ENCODE measurements around the gene PPP2R1B.

DNA sequence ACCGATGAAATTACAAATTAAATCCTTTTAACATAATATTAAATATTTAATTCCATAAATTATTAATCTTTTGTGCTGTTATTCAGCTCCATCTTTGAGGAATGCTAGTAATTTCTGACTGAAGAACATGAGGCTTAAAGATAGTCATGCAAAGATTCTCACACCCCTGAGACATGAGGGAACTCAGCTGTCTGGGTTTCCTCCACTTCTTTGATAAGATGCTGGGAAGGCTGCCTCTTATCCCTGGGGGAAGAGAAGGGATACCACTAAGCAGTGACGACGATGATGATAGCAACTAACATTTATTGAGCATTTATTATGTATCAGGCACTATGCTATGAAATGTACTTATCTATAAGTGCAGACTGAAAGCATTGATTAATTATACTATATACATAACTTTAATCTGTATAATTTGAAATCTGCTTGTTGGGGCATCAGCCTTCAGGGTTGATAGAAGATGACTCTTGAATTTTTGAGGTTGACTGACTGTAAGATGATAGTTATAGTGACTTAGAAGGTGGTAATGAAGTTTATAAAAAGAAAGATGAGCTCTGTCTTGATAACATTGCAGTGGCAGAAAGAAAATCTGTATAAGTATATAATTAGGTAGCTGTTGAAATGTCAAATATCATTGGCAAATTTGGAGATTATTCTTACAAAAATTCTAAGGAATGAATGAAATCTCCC, 85.6 kb downstream of the PPP2R1B start:
- TF ChIP-seq EP300 (IDR thresholded peaks at IDR 0.05; ENCODE audit: borderline replicate concordance) (no peak), TAF1 (IDR thresholded peaks at IDR 0.05; ENCODE audit: low read depth) (no peak), RAD21 (IDR thresholded peaks at IDR 0.05; ENCODE audit: low read depth) (no peak), CREB1 (IDR thresholded peaks at IDR 0.05; ENCODE audit: low read depth) (no peak), YY1 (IDR thresholded peaks at IDR 0.05; ENCODE audit: low read depth) (no peak), EGR1 (IDR thresholded peaks at IDR 0.05) (no peak), TEAD4 (IDR thresholded peaks at IDR 0.05) (no peak), ZBTB7A (IDR thresholded peaks at IDR 0.05; ENCODE audit: low read depth) (no peak), CEBPB (IDR thresholded peaks at IDR 0.05) (no peak), NFIC (IDR thresholded peaks at IDR 0.05) (no peak), FOXM1 (IDR thresholded peaks at IDR 0.05; ENCODE audit: borderline replicate concordance, low read depth) (no peak)
- TF ChIP-seq, protein P1, sequence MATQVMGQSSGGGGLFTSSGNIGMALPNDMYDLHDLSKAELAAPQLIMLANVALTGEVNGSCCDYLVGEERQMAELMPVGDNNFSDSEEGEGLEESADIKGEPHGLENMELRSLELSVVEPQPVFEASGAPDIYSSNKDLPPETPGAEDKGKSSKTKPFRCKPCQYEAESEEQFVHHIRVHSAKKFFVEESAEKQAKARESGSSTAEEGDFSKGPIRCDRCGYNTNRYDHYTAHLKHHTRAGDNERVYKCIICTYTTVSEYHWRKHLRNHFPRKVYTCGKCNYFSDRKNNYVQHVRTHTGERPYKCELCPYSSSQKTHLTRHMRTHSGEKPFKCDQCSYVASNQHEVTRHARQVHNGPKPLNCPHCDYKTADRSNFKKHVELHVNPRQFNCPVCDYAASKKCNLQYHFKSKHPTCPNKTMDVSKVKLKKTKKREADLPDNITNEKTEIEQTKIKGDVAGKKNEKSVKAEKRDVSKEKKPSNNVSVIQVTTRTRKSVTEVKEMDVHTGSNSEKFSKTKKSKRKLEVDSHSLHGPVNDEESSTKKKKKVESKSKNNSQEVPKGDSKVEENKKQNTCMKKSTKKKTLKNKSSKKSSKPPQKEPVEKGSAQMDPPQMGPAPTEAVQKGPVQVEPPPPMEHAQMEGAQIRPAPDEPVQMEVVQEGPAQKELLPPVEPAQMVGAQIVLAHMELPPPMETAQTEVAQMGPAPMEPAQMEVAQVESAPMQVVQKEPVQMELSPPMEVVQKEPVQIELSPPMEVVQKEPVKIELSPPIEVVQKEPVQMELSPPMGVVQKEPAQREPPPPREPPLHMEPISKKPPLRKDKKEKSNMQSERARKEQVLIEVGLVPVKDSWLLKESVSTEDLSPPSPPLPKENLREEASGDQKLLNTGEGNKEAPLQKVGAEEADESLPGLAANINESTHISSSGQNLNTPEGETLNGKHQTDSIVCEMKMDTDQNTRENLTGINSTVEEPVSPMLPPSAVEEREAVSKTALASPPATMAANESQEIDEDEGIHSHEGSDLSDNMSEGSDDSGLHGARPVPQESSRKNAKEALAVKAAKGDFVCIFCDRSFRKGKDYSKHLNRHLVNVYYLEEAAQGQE (IDR thresholded peaks at IDR 0.05; ENCODE audit: low read depth), result no peak
- TF ChIP-seq, protein P2, sequence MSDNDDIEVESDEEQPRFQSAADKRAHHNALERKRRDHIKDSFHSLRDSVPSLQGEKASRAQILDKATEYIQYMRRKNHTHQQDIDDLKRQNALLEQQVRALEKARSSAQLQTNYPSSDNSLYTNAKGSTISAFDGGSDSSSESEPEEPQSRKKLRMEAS (IDR thresholded peaks at IDR 0.05), result no peak
- TF ChIP-seq, protein P3, sequence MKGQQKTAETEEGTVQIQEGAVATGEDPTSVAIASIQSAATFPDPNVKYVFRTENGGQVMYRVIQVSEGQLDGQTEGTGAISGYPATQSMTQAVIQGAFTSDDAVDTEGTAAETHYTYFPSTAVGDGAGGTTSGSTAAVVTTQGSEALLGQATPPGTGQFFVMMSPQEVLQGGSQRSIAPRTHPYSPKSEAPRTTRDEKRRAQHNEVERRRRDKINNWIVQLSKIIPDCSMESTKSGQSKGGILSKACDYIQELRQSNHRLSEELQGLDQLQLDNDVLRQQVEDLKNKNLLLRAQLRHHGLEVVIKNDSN (IDR thresholded peaks at IDR 0.05), result no peak
